HK-2 (cell line): ENCODE measurements around the gene GHR.
"Not testable (repeated sequence)": the region's sequence is repeated elsewhere in the genome, so short reads cannot be mapped to it uniquely, and the experiment has no call there.

ENCODE experiments used
- DNase-seq: peaks from one replicate; pipeline ENCODE4 v3.0.0-alpha.2; 2018; ENCODE audit not compliant: unreplicated experiment

Gene GHR

GRCh38 chr5:42645138-42645537 is 221.9 kb downstream of the GHR start:
- DNase-seq: no peak

GRCh38 chr5:42648036-42648435 is 224.8 kb downstream of the GHR start:
- no peak for DNase-seq

GRCh38 chr5:42648915-42649314 is 225.7 kb downstream of the GHR start:
- no peak for DNase-seq

- no peak for DNase-seq
These were observed 226.8 kb downstream of the GHR start for GRCh38 chr5:42650084-42650483.

GRCh38 chr5:42653705-42654104 is 230.5 kb downstream of the GHR start:
- DNase-seq: no peak

- DNase-seq: no peak
These were observed 231.4 kb downstream of the GHR start for GRCh38 chr5:42654645-42655044.

- no peak for DNase-seq
These were observed 232.9 kb downstream of the GHR start for GRCh38 chr5:42655982-42656650.

- no peak for DNase-seq
These were observed 233.4 kb downstream of the GHR start for GRCh38 chr5:42656651-42657015.

GRCh38 chr5:42659869-42660268 is 236.6 kb downstream of the GHR start:
- DNase-seq: not testable (repeated sequence)

- DNase-seq: no peak
These were observed 242.6 kb downstream of the GHR start for GRCh38 chr5:42665857-42666256.

- no peak for DNase-seq
These were observed 243.6 kb downstream of the GHR start for GRCh38 chr5:42666869-42667268.

- DNase-seq: no peak
These were observed 245.0 kb downstream of the GHR start for GRCh38 chr5:42668254-42668653.

GRCh38 chr5:42672925-42673324 is 249.7 kb downstream of the GHR start:
- DNase-seq: no peak

- DNase-seq: no peak
These were observed 252.4 kb downstream of the GHR start for GRCh38 chr5:42675602-42676001.

- DNase-seq: no peak
These were observed 253.1 kb downstream of the GHR start for GRCh38 chr5:42676362-42676761.

- DNase-seq: no peak
These were observed 254.1 kb downstream of the GHR start for GRCh38 chr5:42677156-42677842.

GRCh38 chr5:42680046-42680445 is 256.8 kb downstream of the GHR start:
- DNase-seq: no peak

- not testable (repeated sequence) for DNase-seq
These were observed 261.8 kb downstream of the GHR start for GRCh38 chr5:42685078-42685477.

GRCh38 chr5:42689391-42689790 is 266.2 kb downstream of the GHR start:
- no peak for DNase-seq

- DNase-seq: no peak
These were observed 268.2 kb downstream of the GHR start for GRCh38 chr5:42691413-42691937.

- no peak for DNase-seq
These were observed 278.3 kb downstream of the GHR start for GRCh38 chr5:42701351-42702059.

- DNase-seq: no peak
These were observed 280.0 kb downstream of the GHR start for GRCh38 chr5:42703238-42703637.

- peak; percentile 6 for DNase-seq
These were observed 292.5 kb downstream of the GHR start for GRCh38 chr5:42715785-42716184.
